ENCODE results near the gene CELSR1.

The CELSR1 gene

DNA sequence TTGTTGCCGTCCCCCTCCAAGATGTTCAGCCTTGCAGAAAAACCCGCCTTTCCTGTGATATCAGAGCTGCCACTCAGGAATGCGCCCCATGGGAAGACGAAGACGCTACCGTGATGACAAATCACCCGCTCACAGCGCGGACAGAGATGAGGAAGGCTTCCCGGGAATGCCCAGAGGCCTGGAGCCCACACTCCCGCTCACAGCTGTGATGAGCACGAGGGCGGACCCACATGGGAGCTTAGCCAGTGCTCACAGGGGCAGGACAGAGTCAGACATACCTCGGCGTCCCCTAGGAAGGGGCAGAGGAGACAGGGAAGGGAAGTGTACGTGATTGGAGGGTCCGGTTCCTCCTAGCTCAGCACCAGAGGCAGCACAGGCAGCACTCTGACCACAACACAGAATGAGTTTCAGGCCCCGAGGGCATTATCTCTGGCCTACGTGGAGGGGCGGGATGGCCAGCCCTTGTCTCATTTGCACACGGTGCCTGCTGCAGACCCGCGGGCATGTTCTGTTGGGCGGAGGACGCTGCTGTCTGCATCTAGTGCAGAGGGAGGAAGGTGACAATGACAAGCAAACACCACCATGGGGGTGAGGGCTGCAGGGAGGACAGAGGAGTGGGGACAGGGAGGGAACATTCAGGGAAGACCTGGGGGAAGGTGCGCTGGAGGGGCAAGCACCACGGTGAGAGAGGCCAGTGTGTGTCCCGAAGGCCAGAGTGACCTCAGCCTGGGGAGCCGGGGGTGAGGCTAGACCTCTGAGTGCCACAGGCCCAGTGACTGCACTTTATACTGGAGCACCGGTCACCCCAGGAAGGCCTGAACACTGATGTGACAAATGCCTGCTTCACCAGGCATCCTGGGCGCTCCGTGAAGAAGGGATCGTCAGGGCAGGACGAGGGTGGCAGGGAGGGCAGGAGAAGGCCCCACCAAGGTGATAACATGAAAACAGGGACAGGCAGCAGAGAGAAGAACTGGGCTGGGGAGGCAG lies 79.6 kb downstream of the CELSR1 start:
- no peak for DNase-seq

DNA sequence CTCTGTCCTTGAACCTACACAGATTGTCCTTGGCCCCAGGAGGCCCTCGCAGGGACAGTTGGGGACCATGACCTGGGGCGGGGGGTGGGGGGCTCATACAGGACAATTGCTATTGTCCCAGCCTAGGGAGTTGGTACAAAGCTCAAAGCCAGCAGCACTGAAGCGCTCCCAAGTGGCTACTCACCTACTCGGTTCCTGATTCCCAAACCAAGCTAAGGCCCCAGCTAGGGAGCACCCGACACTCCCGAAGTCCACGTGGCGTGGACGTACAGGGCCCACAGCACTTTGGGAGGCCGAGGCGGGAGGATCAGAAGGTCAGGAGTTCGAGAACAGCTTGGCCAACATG lies 80.6 kb downstream of the CELSR1 start:
- no peak for DNase-seq

DNA sequence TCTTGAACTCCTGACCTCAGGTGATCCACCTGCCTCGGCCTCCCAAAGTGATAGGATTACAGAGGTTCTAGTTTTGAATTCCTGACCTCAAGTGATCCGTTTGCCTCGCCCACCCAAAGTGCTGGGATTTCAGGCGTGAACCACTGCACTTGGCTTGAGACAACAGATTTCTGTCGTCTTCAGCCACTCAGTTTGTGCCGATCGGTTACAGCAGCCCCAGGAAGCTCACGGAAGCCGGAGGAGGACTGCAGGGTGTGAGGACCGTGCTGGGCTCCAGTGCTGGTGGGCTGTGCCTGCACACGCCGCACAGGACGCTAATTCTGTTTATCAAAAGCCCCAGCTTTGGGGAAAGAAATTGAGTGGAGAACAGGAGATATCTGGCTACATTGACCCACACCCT lies 82.0 kb downstream of the CELSR1 start:
- DNase-seq = no peak

DNA sequence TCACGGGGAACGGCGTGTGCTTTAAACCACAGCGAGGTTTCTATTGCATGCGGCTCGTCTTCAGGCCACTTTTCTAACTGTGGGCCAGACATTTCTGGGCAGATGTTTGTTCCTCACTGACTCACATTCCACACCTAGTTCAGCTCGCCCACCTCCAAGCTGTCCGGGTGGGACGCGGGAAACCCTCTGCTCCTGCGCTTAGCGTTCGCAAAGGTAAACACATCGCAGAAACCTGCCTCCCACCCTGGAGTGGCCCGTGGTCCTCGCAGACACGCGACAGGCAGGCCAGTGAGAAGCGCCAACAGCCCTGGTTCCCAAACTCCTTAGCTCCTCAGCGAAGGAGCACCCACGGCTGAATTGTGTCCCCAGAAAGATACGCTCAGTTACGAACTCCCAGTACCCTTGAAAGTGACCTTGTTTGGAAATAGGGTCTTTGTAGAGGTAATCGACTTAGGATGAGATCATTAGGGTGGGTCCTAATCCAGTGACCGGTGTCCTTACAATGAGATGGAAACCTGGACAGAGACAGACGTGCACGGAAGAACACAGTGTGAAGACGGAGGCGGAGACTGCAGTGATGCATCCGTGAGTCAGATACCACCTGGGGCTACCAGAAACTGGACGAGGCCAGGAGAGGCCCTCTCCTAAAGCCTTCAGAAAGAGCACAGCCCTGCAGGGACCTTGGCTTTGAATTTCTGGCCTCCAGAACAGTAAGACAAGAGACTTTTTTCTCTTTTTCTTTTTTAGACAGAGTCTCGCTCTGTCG lies 82.7 kb downstream of the CELSR1 start:
- DNase-seq = no peak

DNA sequence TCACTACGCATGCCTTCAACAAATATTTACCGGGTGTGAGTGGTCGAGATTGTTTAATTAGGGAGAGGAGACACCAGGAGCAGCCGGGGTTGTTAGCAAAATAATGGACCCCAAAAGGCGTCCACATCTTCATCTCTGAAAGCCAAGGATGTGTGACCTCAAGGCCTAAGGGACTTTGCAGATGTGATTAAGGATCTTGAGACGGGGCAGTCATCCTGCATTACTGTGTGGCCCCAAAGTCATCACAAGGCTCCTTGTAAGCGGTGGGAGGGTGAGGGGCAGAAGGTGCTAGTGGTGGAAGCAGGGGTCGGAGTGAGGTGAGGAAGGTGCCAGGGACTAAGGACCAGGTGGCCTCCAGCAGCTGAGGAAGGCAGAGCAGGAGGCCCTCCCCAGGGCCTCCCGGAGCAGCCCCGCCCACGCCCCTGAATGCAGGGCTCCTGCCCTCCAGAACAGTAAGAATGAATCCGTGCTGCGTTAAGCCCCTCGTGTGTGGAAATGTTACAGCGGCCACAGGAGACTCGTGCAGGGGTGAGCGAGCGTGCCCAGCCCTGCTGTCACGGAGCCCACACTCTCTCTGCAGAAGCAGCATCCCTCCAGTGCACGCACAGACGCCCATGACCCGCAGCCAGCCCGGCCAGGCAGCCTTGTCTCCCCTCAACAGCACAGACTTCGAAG lies 83.5 kb downstream of the CELSR1 start:
- no peak for DNase-seq

DNA sequence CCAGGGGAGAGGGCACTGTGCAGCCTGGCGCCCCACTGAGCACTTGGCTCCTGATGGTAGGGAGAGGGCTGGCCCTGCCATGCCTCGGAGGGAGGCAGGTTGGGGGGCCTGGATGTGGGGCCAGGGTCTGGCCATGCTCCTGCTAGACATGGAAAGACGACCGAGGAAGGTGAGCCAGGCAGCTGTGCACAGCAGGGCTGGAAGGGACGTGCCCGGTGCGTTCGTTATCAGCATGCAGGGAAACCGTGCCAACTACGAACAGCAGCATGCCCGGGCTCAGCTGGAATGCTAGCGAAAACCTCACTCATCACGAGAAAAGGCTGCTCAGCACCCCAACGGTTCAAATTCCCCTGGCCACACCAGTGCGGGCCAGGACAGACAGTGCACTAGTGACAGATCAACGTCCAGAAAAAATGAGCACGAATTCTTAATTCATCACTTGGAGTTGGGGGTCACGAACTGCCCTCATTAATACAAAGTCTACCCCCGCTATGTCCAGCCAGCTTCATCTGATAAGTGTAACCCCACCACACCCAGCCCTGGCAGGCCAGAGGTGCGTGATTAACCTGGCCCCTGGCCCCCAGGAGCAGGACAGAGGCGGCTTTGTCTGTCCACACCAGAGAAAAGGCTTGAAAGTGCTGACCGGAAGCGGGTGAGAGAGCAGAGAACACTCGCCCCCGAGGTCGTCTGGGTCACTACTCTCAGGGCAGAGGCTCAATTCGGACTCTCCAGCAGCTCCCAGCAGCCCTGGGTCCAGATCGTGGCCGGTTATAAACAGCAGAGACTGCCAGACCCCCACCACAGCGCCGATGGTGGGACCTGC lies 84.2 kb downstream of the CELSR1 start:
- no peak for DNase-seq

DNA sequence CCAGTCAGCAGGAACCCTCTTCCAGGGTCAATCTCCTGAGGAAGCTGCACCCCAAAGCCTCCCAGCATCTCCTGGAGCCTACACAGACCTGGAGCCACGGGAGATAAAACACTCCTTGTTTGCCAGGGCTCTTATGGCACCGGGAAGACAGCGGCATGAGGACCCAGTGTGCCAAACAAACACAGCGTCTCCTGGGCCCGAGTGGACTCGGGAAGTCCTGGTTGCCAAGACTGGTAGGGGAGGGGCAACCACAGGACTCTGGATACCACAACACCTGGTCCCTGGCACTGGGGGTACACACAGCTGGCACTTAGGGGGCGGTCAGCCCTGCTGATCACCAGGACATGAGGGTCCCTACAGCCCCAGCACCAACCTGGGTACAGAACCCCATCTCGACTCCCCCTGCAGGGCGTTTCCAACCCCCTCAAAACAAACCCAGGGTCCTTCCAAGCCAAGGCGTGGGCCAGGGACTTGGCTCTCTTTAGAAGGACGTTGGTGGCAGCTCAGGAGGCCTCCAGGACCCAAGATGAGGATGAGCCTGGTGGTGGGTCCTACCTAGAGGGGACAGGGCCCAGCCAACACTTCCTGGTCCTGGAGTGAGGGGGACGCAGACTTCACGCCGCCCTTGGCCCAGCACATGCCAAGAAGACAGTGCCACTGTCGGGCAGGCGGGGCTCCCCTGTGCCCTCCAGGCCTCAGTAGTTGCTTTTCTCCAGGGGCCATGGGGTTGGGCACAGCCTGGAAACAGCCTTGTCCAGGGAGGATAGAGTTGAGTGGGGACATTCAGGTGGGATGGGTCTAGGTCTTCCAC lies 85.0 kb downstream of the CELSR1 start:
- no peak for DNase-seq

DNA sequence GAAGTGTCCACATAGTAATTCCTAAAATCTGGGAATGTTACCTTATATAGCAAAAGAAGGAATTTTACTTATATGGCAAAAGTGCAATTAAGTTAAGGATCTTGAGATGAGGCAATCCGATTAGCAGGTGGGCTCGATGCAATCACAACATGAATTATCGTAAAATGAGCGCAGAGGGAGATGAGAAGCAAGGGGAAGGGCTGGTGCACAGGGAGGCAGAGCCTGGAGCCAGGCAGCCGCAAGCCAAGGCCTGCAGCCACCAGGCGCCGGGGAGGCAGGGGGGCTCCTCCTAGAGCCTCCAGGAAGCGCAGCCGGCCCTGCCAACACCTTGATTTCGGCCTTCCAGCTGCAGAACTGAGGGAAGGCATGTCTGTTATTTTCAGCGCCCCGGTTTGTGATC lies 85.7 kb downstream of the CELSR1 start:
- no peak for DNase-seq

DNA sequence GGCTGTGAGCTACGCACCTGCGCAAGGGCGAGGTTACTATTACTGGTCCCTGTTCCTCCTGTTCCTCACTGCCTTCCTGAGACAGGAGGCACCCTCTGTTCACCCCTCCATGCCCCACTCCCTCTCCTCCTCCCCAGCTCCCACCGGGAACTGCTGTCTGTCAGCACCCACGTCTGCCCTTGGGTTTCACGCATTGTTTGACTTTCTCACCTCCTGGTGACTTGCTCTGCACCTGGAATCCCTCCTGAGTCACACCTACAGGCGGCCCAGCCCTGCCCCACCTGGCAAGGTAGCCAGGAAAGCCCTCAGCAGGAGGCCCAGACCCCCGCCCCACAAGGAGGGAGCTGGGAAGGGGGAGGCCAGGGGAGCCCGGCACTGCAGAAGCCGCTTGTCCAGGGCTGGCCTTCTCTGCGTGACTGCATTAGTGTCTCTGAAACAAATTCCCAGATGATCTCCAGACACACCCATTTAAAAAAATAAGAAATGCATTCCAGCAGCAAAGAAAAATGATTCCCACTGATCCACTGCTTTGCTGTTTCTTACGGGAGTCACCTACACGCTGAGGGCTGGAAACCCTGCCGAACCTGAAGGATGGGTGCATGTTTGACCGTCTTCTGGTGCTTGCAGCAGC lies 86.4 kb downstream of the CELSR1 start:
- DNase-seq = no peak

DNA sequence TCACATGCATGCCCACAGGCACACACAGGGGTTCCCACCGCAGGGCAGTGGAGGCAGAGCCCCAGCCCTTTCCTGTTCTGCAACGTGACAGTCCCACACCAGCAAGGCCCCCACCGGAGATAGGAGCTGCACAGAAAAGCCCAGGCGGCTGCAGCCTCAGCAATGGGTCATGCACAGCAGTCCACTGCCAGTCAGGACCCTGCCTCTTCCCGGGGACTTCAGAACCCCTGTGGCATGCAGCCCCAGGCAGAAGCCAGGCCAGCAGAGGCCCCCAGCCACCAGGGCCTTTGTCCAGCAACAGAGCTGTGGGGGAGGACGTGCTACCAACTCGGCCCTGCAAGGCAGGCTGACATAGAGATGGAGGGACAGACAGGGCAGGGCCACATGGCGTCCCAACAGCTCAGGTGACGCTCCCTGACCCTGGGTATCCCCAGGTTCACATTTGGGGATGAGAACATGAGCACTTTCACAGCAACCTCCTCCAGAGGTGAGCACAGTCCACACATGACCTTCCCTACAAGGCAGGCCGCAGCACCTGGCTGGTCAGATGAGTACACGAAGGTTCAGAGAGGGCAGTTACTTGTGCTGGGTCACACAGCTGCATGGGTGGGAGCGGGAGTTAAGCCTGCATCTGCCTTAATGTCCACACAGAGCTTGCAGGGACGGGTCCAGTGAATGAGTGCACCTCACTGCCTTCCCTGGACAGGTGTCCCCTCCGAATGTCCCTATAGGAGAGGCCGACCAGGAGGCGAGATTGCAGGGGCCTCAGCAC lies 87.3 kb downstream of the CELSR1 start:
- no peak for DNase-seq

DNA sequence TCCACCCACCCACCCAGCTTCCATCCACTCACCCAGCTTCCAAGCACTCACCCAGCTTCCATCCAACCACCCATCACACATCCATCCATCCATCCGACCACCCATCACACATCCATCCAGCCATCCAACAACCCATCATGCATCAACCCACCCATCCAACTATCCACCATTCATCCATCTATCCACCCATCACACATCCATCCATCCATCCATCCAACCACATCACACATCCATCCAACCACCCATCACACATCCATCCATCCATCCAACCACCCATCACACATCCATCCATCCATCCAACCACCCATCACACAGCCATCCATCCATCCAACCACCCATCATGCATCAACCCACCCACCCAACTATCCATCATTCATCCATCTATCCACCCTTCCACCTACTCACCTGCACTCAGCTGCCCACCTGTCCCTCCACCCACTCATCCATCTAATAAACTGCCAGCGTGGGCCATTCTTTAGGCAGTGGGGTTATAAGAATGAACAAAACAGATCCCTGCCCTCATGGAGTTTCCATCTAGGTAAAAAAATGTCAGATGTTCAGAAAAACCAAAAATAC lies 88.2 kb downstream of the CELSR1 start:
- DNase-seq = no peak

DNA sequence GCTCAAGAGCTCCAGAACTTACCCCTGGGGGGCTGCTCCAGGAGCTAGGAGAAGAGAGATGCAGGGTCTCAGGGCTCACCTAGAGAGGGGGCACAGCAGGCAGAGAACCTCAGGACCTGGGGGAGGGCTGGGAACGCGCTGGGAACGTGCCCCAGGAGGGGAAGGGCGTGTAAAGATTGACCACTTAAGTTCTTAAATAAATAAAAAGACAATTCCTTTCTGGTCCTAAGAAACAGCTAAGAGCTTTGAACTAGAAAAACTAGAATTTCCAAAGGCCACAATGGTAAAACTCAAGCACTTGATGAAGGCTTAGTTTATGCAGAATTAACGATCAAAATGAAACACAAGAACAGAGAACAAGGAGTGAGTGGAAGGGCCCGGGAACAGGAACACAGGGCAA lies 89.1 kb downstream of the CELSR1 start:
- DNase-seq = no peak

DNA sequence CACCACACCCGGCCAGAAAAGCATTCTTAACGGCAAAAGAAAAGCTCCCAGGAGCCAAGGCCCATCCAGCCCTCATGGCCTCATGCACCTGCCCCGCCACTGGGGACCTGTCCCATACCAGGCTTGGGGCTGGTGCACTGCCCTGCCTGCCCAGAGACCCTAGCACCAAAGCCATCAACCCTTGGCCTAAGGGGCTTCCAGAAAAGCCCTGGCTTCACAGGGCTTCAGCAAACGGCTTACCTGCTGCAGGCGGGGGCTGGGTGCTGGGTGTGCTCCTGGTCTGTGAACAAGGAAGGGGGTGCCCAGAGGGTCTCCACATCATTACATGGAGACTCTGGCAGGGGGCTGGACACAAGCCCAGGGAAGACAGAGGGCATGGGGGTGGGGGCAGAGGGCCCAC lies 89.5 kb downstream of the CELSR1 start:
- DNase-seq = no peak

DNA sequence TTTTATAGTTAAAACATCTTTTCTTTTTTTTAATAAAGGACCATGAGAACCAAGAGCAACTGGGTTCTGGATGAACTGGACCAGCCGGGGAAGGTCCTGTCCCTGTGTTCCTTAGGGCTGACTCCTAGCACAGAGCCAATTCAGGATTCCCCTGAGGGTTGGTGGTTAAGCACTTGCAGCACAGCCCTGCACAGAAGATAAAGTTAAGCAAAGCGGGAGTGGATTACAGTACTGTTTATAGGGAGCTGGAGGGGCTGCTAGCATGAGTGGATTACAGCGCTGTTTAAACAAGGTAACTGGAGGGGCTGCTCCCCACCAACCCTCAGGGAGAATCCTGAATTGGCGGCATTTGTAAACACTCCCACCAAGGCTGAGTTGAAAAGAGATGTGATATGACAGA lies 90.6 kb downstream of the CELSR1 start:
- DNase-seq = peak in 1 of 2 experiments; percentile 3

DNA sequence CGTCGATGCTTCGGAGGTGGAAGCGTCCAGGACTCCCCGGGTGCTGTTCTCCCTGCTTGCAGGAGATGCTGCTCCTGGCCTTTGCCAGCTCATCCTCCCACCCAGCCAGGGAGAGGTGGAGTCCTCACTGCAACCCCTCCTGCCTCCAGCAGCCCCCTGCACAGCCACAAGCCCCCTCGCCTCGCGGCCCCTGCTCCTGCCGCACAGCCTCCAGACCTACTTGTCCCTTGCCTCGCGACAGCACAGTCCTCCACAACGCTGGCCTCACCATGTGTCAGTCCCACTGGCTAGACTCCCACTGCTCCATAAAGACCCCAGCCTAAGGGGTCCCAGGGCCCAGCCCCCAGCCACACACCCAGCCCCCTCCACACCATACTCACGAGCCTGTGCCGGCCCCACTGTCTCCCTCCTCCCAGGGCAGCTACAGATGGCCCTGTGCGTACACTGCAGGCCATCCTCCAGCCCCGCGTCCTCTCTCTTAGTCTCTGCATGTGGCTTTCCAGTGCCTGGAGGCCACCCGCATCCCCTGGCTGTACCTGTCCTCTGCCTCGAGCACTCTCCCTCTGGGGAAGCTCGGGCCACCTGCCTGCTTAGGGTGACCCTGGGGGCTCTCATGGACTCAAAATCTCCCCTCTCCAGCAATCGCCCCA lies 91.5 kb downstream of the CELSR1 start:
- no peak for DNase-seq

DNA sequence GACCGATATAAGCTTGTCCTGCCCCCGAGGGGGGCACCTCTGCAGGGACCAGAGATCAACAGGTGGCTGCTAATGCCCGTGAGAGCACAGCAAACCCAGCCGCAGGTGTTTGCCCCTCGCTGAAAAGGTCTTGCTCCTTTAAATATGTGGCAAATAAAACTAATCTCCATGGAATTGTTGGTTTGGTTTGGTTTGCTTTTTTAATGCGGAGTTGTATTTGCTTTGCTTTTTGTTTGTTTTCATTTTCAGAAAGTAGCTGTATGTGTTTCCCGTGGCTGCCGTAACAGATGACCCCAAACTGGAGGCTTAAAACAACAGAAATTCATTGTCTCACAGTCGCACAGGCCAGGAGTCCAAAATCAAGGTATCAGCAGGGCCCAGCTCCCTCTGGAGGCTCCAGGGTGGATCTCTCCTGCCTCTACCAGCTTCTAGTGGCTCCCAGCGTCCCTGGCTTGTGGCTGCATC lies 93.0 kb downstream of the CELSR1 start:
- no peak for DNase-seq

DNA sequence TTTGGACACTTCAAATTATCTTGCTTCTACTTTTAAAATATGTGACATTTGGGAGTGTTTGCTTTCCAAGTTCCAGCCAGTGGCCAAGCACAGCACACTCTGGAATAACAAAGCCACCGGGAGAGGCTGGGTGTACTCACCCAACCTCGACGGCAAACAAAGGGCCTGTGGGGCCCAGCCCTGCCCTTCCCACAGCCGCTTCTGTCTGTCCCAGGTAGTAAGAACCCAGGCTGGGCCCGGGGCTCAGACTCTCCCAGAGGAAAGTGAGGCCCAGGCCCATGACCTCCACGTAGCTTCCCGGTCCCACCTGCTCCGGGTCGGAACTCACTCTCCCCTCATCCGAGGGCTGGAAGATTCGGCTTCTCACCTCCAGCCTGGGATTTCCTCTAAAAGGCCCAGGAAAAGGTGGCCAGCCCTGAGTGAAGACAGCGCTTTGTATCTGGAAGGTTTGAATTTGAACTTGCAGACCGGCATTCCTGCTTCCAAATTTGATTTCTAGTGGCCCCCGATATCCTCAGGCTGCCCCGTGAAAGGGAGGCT lies 93.5 kb downstream of the CELSR1 start:
- DNase-seq = no peak

DNA sequence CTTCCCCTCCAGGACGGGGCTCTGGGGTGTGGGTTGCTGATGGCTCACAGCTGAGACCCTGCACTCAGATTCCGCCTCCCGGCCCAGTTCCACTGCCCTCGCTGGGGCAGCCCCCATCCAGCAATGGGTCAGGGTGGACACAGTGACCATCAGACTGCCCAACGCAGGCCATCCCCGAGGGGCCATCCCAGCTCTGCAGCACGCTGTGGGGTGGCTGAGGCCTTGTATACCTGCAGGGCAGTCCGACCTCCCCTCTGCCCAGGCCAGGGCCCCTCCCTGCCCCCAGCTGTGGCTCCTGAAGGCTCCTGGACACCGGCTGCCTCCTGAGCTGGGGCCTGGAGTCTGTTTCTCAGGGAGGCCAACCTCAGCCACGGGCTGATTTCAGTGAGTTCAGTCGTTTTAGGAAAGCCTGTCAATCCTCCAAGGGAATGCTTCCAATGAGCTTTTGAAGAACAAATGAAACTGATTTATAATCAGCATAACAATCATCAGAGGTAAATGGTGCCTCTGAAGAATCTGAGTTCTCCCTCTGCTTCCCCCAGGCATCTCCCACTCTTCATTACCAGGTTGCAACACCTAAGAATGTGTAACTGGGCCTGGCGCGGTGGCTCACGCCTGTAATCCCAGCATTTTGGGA lies 95.1 kb downstream of the CELSR1 start:
- DNase-seq = no peak

Data from NCI-H187 (cell line).